SU-DHL-6 (cell line): ENCODE data around the gene BCAS1.

Source experiments
- EZH2phosphoT487 ChIP-seq: fragments of 200-600 bp; sonication (generic), shearing (Covaris generic); conservative IDR thresholded peaks from 2 replicates; pipeline ENCODE4 v1.6.1; 2018; ENCODE audit warnings: mild to moderate bottlenecking, antibody characterized with exemption, low read length, moderate library complexity, mixed read lengths
- TF ChIP-seq, protein P1 (sequence below): fragments of 200-600 bp; sonication (generic); IDR thresholded peaks from one replicate; pipeline ENCODE4 v1.5.1; 2017; ENCODE audit warnings: antibody characterized with exemption, mild to moderate bottlenecking, low read length, moderate library complexity; ENCODE audit not compliant: insufficient read depth, poor library complexity, severe bottlenecking

GRCh38 chr20:53896647-53897046 is 173.7 kb downstream of the BCAS1 start:
- TF ChIP-seq, protein P1, sequence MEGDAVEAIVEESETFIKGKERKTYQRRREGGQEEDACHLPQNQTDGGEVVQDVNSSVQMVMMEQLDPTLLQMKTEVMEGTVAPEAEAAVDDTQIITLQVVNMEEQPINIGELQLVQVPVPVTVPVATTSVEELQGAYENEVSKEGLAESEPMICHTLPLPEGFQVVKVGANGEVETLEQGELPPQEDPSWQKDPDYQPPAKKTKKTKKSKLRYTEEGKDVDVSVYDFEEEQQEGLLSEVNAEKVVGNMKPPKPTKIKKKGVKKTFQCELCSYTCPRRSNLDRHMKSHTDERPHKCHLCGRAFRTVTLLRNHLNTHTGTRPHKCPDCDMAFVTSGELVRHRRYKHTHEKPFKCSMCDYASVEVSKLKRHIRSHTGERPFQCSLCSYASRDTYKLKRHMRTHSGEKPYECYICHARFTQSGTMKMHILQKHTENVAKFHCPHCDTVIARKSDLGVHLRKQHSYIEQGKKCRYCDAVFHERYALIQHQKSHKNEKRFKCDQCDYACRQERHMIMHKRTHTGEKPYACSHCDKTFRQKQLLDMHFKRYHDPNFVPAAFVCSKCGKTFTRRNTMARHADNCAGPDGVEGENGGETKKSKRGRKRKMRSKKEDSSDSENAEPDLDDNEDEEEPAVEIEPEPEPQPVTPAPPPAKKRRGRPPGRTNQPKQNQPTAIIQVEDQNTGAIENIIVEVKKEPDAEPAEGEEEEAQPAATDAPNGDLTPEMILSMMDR = no peak
- no peak for TF ChIP-seq EZH2phosphoT487
